ENCODE measurements around the gene PELI3. TPM values are rescaled to one million over a fixed set of nuclear protein-coding genes. Genes with fewer than 3 reads are reported as not detected.

Gene PELI3
- total RNA-seq, 1 donor = 19.2 TPM

GRCh38 chr11:66464916-66465315 is 1.8 kb upstream of the PELI3 start:
- Histone ChIP-seq H3K9me3 (ENCODE audit: low read depth, low read length) (no peaks in the 10 kb centered on the region), H3K27ac (ENCODE audit: low read depth, low read length) (no peak overlapping the region), H3K79me2 (ENCODE audit: insufficient read depth, low read length) (peaks cover 6% of the 10 kb centered on the region), H3K4me1 (ENCODE audit: insufficient read depth, low read length) (peaks cover 6% of the 10 kb centered on the region), H4K20me1 (ENCODE audit: insufficient read depth, low read length) (no peaks in the 10 kb centered on the region), H3K27me3 (ENCODE audit: insufficient read depth, low read length) (no peaks in the 10 kb centered on the region), H3K36me3 (ENCODE audit: insufficient read depth, low read length) (no peaks in the 10 kb centered on the region), H3K4me3 (ENCODE audit: insufficient read depth, low read length) (no peak overlapping the region), H3K4me2 (ENCODE audit: insufficient read depth, low read length) (no peak overlapping the region), H2AFZ (ENCODE audit: low read length) (no peak overlapping the region)
- TF ChIP-seq CTCF (IDR thresholded peaks at IDR 0.05; ENCODE audit: extremely low read depth, low read depth, low read length) = no peak
- peak; percentile 72 for DNase-seq (ENCODE audit: insufficient read length, low spot score, missing footprints)

GRCh38 chr11:66465373-66466224 is 1.1 kb upstream of the PELI3 start:
- Histone ChIP-seq H2AFZ (ENCODE audit: low read length) (peak overlapping the region; percentile 95), H3K4me2 (ENCODE audit: insufficient read depth, low read length) (peak overlapping the region; percentile 94), H3K27ac (ENCODE audit: low read depth, low read length) (no peak overlapping the region), H4K20me1 (ENCODE audit: insufficient read depth, low read length) (no peaks in the 10 kb centered on the region), H3K4me3 (ENCODE audit: insufficient read depth, low read length) (peak overlapping the region; percentile 82), H3K36me3 (ENCODE audit: insufficient read depth, low read length) (no peaks in the 10 kb centered on the region), H3K79me2 (ENCODE audit: insufficient read depth, low read length) (peaks cover 6% of the 10 kb centered on the region), H3K27me3 (ENCODE audit: insufficient read depth, low read length) (no peaks in the 10 kb centered on the region), H3K4me1 (ENCODE audit: insufficient read depth, low read length) (peaks cover 6% of the 10 kb centered on the region), H3K9me3 (ENCODE audit: low read depth, low read length) (no peaks in the 10 kb centered on the region)
- TF ChIP-seq CTCF (IDR thresholded peaks at IDR 0.05; ENCODE audit: extremely low read depth, low read depth, low read length) = no peak
- peak; percentile 83 for DNase-seq (ENCODE audit: insufficient read length, low spot score, missing footprints)

GRCh38 chr11:66467034-66467659 is 442 bp downstream of the PELI3 start:
- H3K9me3 ChIP-seq (ENCODE audit: low read depth, low read length) = no peaks in the 10 kb centered on the region
- peak; percentile 13 for TF ChIP-seq CTCF (IDR thresholded peaks at IDR 0.05; ENCODE audit: extremely low read depth, low read depth, low read length)
- no peak overlapping the region for H3K27ac ChIP-seq (ENCODE audit: low read depth, low read length)
- peaks cover 6% of the 10 kb centered on the region for H3K79me2 ChIP-seq (ENCODE audit: insufficient read depth, low read length)
- no peaks in the 10 kb centered on the region for H3K36me3 ChIP-seq (ENCODE audit: insufficient read depth, low read length)
- peak overlapping the region; percentile 94 for H3K4me2 ChIP-seq (ENCODE audit: insufficient read depth, low read length)
- H3K4me3 ChIP-seq (ENCODE audit: insufficient read depth, low read length) = peak overlapping the region; percentile 82
- DNase-seq (ENCODE audit: insufficient read length, low spot score, missing footprints) = peak; percentile 97
- peaks cover 6% of the 10 kb centered on the region for H3K4me1 ChIP-seq (ENCODE audit: insufficient read depth, low read length)
- H2AFZ ChIP-seq (ENCODE audit: low read length) = peak overlapping the region; percentile 65
- H3K27me3 ChIP-seq (ENCODE audit: insufficient read depth, low read length) = no peaks in the 10 kb centered on the region
- no peaks in the 10 kb centered on the region for H4K20me1 ChIP-seq (ENCODE audit: insufficient read depth, low read length)

GRCh38 chr11:66467756-66468155 is 1.1 kb downstream of the PELI3 start:
- no peak for TF ChIP-seq CTCF (IDR thresholded peaks at IDR 0.05; ENCODE audit: extremely low read depth, low read depth, low read length)
- H3K9me3 ChIP-seq (ENCODE audit: low read depth, low read length) = no peaks in the 10 kb centered on the region
- H4K20me1 ChIP-seq (ENCODE audit: insufficient read depth, low read length) = no peaks in the 10 kb centered on the region
- peak overlapping the region; percentile 82 for H3K4me3 ChIP-seq (ENCODE audit: insufficient read depth, low read length)
- H2AFZ ChIP-seq (ENCODE audit: low read length) = no peak overlapping the region
- no peaks in the 10 kb centered on the region for H3K36me3 ChIP-seq (ENCODE audit: insufficient read depth, low read length)
- peaks cover 6% of the 10 kb centered on the region for H3K79me2 ChIP-seq (ENCODE audit: insufficient read depth, low read length)
- H3K4me1 ChIP-seq (ENCODE audit: insufficient read depth, low read length) = peaks cover 6% of the 10 kb centered on the region
- H3K27me3 ChIP-seq (ENCODE audit: insufficient read depth, low read length) = no peaks in the 10 kb centered on the region
- peak overlapping the region; percentile 94 for H3K4me2 ChIP-seq (ENCODE audit: insufficient read depth, low read length)
- peak; percentile 80 for DNase-seq (ENCODE audit: insufficient read length, low spot score, missing footprints)
- no peak overlapping the region for H3K27ac ChIP-seq (ENCODE audit: low read depth, low read length)

All from osteoblast (primary cell).